ENCODE measurements around the gene INHBB. TPM values are rescaled to one million over a fixed set of nuclear protein-coding genes. Genes with fewer than 3 reads are reported as not detected.

INHBB gene
- total RNA-seq, 1 donor from 2014 or later = 0.34 TPM

DNA sequence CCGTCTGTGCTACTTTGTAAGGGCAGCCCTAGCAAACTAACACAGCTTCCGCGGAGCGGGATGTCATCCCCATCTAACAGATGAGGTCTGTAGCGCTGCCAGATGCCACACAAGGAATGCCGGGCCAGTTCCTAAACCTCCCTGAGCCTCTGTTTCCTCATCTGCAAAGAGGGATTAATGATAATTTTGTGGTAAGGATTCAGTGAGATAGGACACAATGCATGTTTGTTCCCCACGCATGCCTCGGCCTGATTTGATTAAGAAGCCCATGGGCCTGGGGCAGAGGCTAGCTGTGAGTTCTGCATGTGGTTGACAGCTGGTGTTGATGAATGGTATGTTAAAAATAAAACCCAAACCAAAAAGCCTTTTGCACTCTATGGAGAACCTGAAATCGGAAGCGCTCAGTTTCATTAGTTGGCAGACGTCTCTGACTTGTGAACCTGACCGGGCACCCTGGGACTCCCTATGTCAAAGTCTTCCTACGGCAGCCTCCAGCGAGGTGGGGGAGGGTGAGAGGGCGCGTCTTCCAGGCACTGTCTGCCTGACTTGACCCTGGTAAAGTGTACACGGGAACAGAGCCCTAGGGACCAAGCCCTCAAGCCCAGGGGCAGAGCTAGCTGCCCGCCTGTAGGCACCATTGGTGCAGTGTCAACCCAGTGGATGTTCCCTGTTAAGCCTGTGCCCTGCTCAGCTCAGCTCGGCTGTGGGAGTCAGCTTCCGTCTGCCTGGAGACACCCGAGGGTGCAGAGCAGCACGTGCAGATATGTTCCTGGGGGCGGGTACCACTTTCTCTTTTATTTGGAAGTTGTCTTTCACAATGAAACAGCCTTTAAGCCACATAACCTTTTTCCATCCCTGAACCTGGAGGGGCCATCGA, 14.8 kb upstream of the INHBB start:
- Mint-ChIP-seq H3K4me1 (ENCODE audit: low read depth, unreplicated experiment) (peaks cover 16% of the 10 kb centered on the region), H3K9me3 (ENCODE audit: unreplicated experiment) (peaks cover 2% of the 10 kb centered on the region), H3K36me3 (ENCODE audit: unreplicated experiment) (peaks cover 4% of the 10 kb centered on the region), H3K27me3 (ENCODE audit: unreplicated experiment) (peaks cover 12% of the 10 kb centered on the region), H3K4me3 (ENCODE audit: unreplicated experiment) (no peak overlapping the region), H3K27ac (ENCODE audit: unreplicated experiment) (no peak overlapping the region)
- TF ChIP-seq, protein P1, sequence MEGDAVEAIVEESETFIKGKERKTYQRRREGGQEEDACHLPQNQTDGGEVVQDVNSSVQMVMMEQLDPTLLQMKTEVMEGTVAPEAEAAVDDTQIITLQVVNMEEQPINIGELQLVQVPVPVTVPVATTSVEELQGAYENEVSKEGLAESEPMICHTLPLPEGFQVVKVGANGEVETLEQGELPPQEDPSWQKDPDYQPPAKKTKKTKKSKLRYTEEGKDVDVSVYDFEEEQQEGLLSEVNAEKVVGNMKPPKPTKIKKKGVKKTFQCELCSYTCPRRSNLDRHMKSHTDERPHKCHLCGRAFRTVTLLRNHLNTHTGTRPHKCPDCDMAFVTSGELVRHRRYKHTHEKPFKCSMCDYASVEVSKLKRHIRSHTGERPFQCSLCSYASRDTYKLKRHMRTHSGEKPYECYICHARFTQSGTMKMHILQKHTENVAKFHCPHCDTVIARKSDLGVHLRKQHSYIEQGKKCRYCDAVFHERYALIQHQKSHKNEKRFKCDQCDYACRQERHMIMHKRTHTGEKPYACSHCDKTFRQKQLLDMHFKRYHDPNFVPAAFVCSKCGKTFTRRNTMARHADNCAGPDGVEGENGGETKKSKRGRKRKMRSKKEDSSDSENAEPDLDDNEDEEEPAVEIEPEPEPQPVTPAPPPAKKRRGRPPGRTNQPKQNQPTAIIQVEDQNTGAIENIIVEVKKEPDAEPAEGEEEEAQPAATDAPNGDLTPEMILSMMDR (IDR thresholded peaks at IDR 0.05; ENCODE audit: partially characterized antibody, unreplicated experiment) = no peak
- no peak for DNase-seq

DNA sequence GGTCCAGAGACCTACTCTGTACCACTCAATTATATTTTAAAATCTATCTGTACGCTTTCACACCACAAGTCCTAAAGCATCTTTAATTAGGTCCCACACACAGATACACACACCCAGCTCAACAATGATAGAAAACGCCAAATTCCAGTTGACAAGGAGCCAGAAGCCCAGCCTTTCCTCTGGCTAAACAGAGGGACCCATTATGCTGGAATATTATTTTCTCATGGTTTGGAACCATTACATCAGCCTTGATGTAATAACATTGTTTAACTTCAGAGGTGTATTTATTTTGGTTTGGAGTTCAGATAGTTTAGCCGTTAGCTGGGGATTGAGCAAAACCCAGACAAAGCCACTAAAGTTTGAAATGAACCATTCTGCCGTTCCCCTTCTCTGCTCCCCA, 14.0 kb upstream of the INHBB start:
- Mint-ChIP-seq H3K9me3 (ENCODE audit: unreplicated experiment) (peaks cover 2% of the 10 kb centered on the region), H3K4me3 (ENCODE audit: unreplicated experiment) (no peak overlapping the region), H3K36me3 (ENCODE audit: unreplicated experiment) (peaks cover 4% of the 10 kb centered on the region), H3K27ac (ENCODE audit: unreplicated experiment) (no peak overlapping the region), H3K4me1 (ENCODE audit: low read depth, unreplicated experiment) (peaks cover 18% of the 10 kb centered on the region), H3K27me3 (ENCODE audit: unreplicated experiment) (peaks cover 11% of the 10 kb centered on the region)
- DNase-seq = no peak
- TF ChIP-seq, protein P1 (IDR thresholded peaks at IDR 0.05; ENCODE audit: partially characterized antibody, unreplicated experiment) = no peak

DNA sequence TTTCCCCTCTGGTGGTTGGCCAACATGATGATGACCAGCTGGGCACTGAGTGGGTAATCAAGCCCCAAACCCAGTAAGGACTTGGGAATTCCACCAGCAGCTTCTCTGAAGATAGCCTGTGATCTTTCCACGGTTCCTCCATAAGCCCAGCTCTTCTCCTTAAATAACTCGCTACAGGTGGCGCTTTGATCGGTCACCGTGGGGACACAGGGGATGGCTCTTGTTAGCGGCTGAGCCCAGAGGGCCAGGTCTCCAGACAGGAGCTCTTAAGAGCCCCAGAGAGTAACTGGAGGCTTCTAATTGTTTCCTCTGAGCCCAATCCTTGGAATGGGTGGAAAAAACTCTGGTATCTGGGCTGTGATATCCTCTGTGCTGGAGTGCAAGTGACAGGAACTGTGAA, 13.6 kb upstream of the INHBB start:
- Mint-ChIP-seq H3K4me1 (ENCODE audit: low read depth, unreplicated experiment) (peaks cover 18% of the 10 kb centered on the region), H3K27me3 (ENCODE audit: unreplicated experiment) (peaks cover 9% of the 10 kb centered on the region)
- DNase-seq = no peak

DNA sequence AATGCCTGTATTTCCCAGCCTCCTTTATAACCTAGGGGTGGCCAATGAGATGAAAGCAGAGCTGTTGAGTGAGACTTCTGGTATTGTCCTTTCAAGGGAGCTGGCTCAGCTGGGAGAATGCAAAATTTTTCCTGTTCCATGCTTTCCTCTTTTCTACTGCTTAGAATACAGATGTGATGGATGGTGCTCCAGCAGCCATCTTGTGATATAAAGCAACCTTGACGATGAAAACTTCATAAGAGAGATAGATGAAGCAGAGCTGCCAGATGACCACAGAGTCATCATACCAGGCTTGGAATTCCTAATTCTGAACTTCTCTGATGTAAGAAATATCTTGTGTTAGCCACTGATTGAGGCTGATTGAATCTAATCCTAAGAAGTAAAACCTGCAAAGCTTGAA, 11.9 kb upstream of the INHBB start:
- Mint-ChIP-seq H3K4me3 (ENCODE audit: unreplicated experiment) (no peak overlapping the region), H3K9me3 (ENCODE audit: unreplicated experiment) (peaks cover 2% of the 10 kb centered on the region), H3K27me3 (ENCODE audit: unreplicated experiment) (peaks cover 4% of the 10 kb centered on the region), H3K27ac (ENCODE audit: unreplicated experiment) (no peak overlapping the region), H3K4me1 (ENCODE audit: low read depth, unreplicated experiment) (peaks cover 21% of the 10 kb centered on the region), H3K36me3 (ENCODE audit: unreplicated experiment) (no peaks in the 10 kb centered on the region)
- DNase-seq = no peak
- TF ChIP-seq, protein P1 (IDR thresholded peaks at IDR 0.05; ENCODE audit: partially characterized antibody, unreplicated experiment) = no peak

More for the DNA sequence above, 13.6 kb upstream of the INHBB start:
- peaks cover 2% of the 10 kb centered on the region for H3K9me3 Mint-ChIP-seq (ENCODE audit: unreplicated experiment)
- H3K4me3 Mint-ChIP-seq (ENCODE audit: unreplicated experiment) = no peak overlapping the region
- peaks cover 4% of the 10 kb centered on the region for H3K36me3 Mint-ChIP-seq (ENCODE audit: unreplicated experiment)
- TF ChIP-seq, protein P1 (IDR thresholded peaks at IDR 0.05; ENCODE audit: partially characterized antibody, unreplicated experiment) = no peak
- no peak overlapping the region for H3K27ac Mint-ChIP-seq (ENCODE audit: unreplicated experiment)

DNA sequence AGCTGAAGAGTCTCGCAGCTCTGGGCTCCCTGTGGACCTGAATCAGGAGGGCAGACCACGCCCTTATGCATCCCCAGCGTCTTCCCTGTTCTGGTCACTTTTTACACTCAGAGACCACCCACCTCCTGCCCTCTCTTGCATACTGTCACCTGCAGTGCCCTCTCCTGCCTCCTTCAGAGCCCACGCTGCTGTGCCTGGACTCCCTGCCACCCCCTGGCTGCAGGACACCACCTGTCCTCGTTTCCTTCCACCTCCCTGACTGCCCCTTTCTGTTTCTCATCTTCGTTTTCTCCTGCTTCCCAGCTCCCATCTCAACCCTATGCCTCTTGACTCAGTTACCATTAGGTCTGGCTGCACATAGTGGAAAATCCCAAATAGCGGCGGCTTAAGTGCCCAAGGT, 9.2 kb upstream of the INHBB start:
- Mint-ChIP-seq H3K36me3 (ENCODE audit: unreplicated experiment) (no peaks in the 10 kb centered on the region), H3K9me3 (ENCODE audit: unreplicated experiment) (peaks cover 3% of the 10 kb centered on the region), H3K27me3 (ENCODE audit: unreplicated experiment) (peaks cover 4% of the 10 kb centered on the region), H3K27ac (ENCODE audit: unreplicated experiment) (no peak overlapping the region), H3K4me1 (ENCODE audit: low read depth, unreplicated experiment) (peaks cover 15% of the 10 kb centered on the region), H3K4me3 (ENCODE audit: unreplicated experiment) (no peak overlapping the region)
- DNase-seq = no peak
- TF ChIP-seq, protein P1 (IDR thresholded peaks at IDR 0.05; ENCODE audit: partially characterized antibody, unreplicated experiment) = no peak

Data from glutamatergic neuron (in vitro differentiated cells).